Hepatocyte (in vitro differentiated cells): Measurements from ENCODE around the gene RGS13. TPM values are rescaled to one million over a fixed set of nuclear protein-coding genes. Genes with fewer than 3 reads are reported as not detected.

Experiments used
- DNase-seq: peaks from one replicate; pipeline ENCODE4 v3.0.0-alpha.2; 2016; ENCODE audit warnings: low spot score
- H2AFZ ChIP-seq: fragments of 200-600 bp; sonication (generic); 2 replicates; pipeline ENCODE4 v1.6.0; 2016; ENCODE audit warnings: antibody characterized with exemption, mild to moderate bottlenecking
- H3K27ac ChIP-seq: fragments of 200-600 bp; sonication (generic); 2 replicates; pipeline ENCODE4 v1.5.1; 2016; ENCODE audit warnings: mild to moderate bottlenecking
- H3K27me3 ChIP-seq: fragments of 200-600 bp; sonication (generic); 2 replicates; pipeline ENCODE4 v1.6.1; 2016
- H3K36me3 ChIP-seq: fragments of 200-600 bp; sonication (generic); replicated peaks from 2 replicates; pipeline ENCODE4 v1.5.1; 2016; ENCODE audit warnings: low read depth; ENCODE audit not compliant: insufficient read depth
- H3K4me1 ChIP-seq: fragments of 200-600 bp; sonication (generic); 2 replicates; pipeline ENCODE4 v1.5.1; 2016; ENCODE audit warnings: mild to moderate bottlenecking, moderate library complexity; ENCODE audit not compliant: insufficient read depth
- H3K4me2 ChIP-seq: fragments of 200-600 bp; sonication (generic); 2 replicates; pipeline ENCODE4 v1.6.0; 2016
- H3K4me3 ChIP-seq: fragments of 200-600 bp; sonication (generic); 2 replicates; pipeline ENCODE4 v1.5.1; 2016; ENCODE audit warnings: mild to moderate bottlenecking
- H3K79me2 ChIP-seq: fragments of 200-600 bp; sonication (generic); 2 replicates; pipeline ENCODE4 v1.6.0; 2017; ENCODE audit warnings: mild to moderate bottlenecking
- H3K9me2 ChIP-seq: fragments of 200-600 bp; sonication (generic); replicated peaks from 2 replicates; pipeline ENCODE4 v1.6.0; 2017; ENCODE audit warnings: mild to moderate bottlenecking; ENCODE audit not compliant: insufficient read depth
- H3K9me3 ChIP-seq: fragments of 200-600 bp; sonication (generic); 2 replicates; pipeline ENCODE4 v1.5.1; 2016; ENCODE audit warnings: low read depth, mild to moderate bottlenecking
- H4K20me1 ChIP-seq: fragments of 200-600 bp; sonication (generic); 2 replicates; pipeline ENCODE4 v1.6.0; 2016; ENCODE audit warnings: mild to moderate bottlenecking; ENCODE audit not compliant: insufficient read depth, poor library complexity, severe bottlenecking
- CTCF ChIP-seq: fragments of 200-600 bp; sonication (generic); IDR thresholded peaks from 2 replicates; pipeline ENCODE4 v1.5.1; 2016; ENCODE audit warnings: antibody characterized with exemption, mild to moderate bottlenecking; ENCODE audit not compliant: poor library complexity
- EZH2 ChIP-seq: fragments of 200-600 bp; sonication (generic); IDR thresholded peaks from 2 replicates; pipeline ENCODE4 v1.6.1; 2016; ENCODE audit warnings: antibody characterized with exemption, mild to moderate bottlenecking, borderline replicate concordance
- EZH2phosphoT487 ChIP-seq: fragments of 200-600 bp; sonication (generic); IDR thresholded peaks from one replicate; pipeline ENCODE4 v1.6.1; 2018; ENCODE audit warnings: antibody characterized with exemption, mild to moderate bottlenecking, low read depth, moderate library complexity; ENCODE audit not compliant: unreplicated experiment, severe bottlenecking
- WGBS: methylation state at CpG from one replicate; pipeline ENCODE4 v1.1.6; 2016; ENCODE audit warnings: low lambda C conversion rate; ENCODE audit errors: missing lambda C conversion rate; 5-methylcytosine and 5-hydroxymethylcytosine counted together
- polyA plus RNA-seq: library from polyadenylated mRNA; unstranded; fragments of >200 nt; fragmentation: Nextera tagmentation; extraction: Ambion mirVana; gene quantifications from 2 replicates; pipeline ENCODE4 v1.2.1, GENCODE V29; 2016
- total RNA-seq: library from RNA; depleted of rRNA; stranded (reverse); fragments of >200 nt; gene quantifications from 2 replicates; pipeline ENCODE4 v1.2.3, GENCODE V29; 2014

RGS13 gene
- total and polyA plus RNA-seq, 2 experiments from 2014 or later = 1.1 to 3.3 TPM

- Histone ChIP-seq H3K9me2 (no peaks in the 10 kb centered on the region), H3K27me3 (no peaks in the 10 kb centered on the region), H3K36me3 (no peaks in the 10 kb centered on the region), H3K27ac (no peak overlapping the region), H3K79me2 (no peaks in the 10 kb centered on the region), H3K4me1 (no peaks in the 10 kb centered on the region), H3K4me3 (no peak overlapping the region), H2AFZ (no peak overlapping the region), H3K9me3 (no peaks in the 10 kb centered on the region), H3K4me2 (no peak overlapping the region), H4K20me1 (no peaks in the 10 kb centered on the region)
- 76% methylated on average over 2 of the region's 2 CpGs for WGBS
- DNase-seq = no peak
- TF ChIP-seq EZH2 (no peak), EZH2phosphoT487 (no peak), CTCF (no peak)
Observed at GRCh38 chr1:192608671-192609070, 27.3 kb upstream of the RGS13 start.

GRCh38 chr1:192609110-192610079 is 26.6 kb upstream of the RGS13 start:
- Histone ChIP-seq H3K4me1 (no peaks in the 10 kb centered on the region), H3K27ac (no peak overlapping the region), H3K9me2 (no peaks in the 10 kb centered on the region), H3K4me3 (no peak overlapping the region), H3K79me2 (no peaks in the 10 kb centered on the region), H3K36me3 (no peaks in the 10 kb centered on the region), H3K4me2 (no peak overlapping the region), H3K27me3 (no peaks in the 10 kb centered on the region), H4K20me1 (no peaks in the 10 kb centered on the region), H3K9me3 (no peaks in the 10 kb centered on the region), H2AFZ (no peak overlapping the region)
- DNase-seq = no peak
- WGBS = 86% methylated on average over 12 of the region's 12 CpGs
- TF ChIP-seq EZH2 (no peak), EZH2phosphoT487 (no peak), CTCF (no peak)

GRCh38 chr1:192610112-192610889 is 25.6 kb upstream of the RGS13 start:
- no peaks in the 10 kb centered on the region for H4K20me1 ChIP-seq
- H2AFZ ChIP-seq = no peak overlapping the region
- H3K36me3 ChIP-seq = no peaks in the 10 kb centered on the region
- H3K4me2 ChIP-seq = no peak overlapping the region
- H3K27ac ChIP-seq = no peak overlapping the region
- TF ChIP-seq CTCF (peak; percentile 62), EZH2phosphoT487 (no peak), EZH2 (no peak)
- H3K27me3 ChIP-seq = no peaks in the 10 kb centered on the region
- DNase-seq = peak; percentile 24
- no peaks in the 10 kb centered on the region for H3K9me3 ChIP-seq
- no peaks in the 10 kb centered on the region for H3K79me2 ChIP-seq
- H3K4me3 ChIP-seq = no peak overlapping the region
- no peaks in the 10 kb centered on the region for H3K4me1 ChIP-seq
- H3K9me2 ChIP-seq = no peaks in the 10 kb centered on the region
- WGBS = 69% methylated on average over 3 of the region's 3 CpGs
